CD14-positive monocyte (primary cell): ENCODE measurements around the gene GTSF1L. TPM values are rescaled to one million over a fixed set of nuclear protein-coding genes. Genes with fewer than 3 reads are reported as not detected.

ENCODE experiments used
- DNase-seq, 3 donors: peaks; one replicate each; pipeline ENCODE4 v3.0.0-alpha.2; 2011 to 2022
- H2AFZ ChIP-seq: 2 replicates; pipeline ENCODE4 v1.6.0; 2012; ENCODE audit warnings: mild to moderate bottlenecking, low read depth, low read length, inconsistent platforms; ENCODE audit not compliant: insufficient read depth, poor library complexity, severe bottlenecking
- H3K27ac ChIP-seq, 2 donors: 1 replicate in 1 of 2; 2 replicates in 1 of 2; pipeline ENCODE4 v1.5.1; 2012 to 2013; ENCODE audit warnings: low read length in 2 of 2, control low read depth in 1 of 2, inconsistent platforms in 1 of 2, low read depth in 1 of 2, mild to moderate bottlenecking in 1 of 2
- H3K27me3 ChIP-seq, 2 donors: one replicate each; pipeline versions ENCODE4 v1.6.0 to v1.6.1; 2011 to 2013; ENCODE audit warnings: low read length in 2 of 2; ENCODE audit not compliant: control insufficient read depth in 2 of 2, insufficient read depth in 2 of 2
- H3K36me3 ChIP-seq, 2 donors: replicated peaks in 1 of 2; 1 replicate in 1 of 2; 2 replicates in 1 of 2; pipeline versions ENCODE4 v1.5.1 to v1.6.1; 2012 to 2013; ENCODE audit warnings: low read length in 2 of 2, control low read depth in 1 of 2, inconsistent platforms in 1 of 2, mild to moderate bottlenecking in 1 of 2; ENCODE audit not compliant: insufficient read depth in 2 of 2, control insufficient read depth in 1 of 2
- H3K4me1 ChIP-seq, 2 donors: 1 replicate in 1 of 2; 2 replicates in 1 of 2; pipeline versions ENCODE4 v1.5.1 to v1.6.1; 2012 to 2013; ENCODE audit warnings: low read length in 2 of 2, control low read depth in 1 of 2, inconsistent platforms in 1 of 2, mild to moderate bottlenecking in 1 of 2, moderate library complexity in 1 of 2; ENCODE audit not compliant: insufficient read depth in 2 of 2, control insufficient read depth in 1 of 2
- H3K4me2 ChIP-seq: replicated peaks from 2 replicates; pipeline ENCODE3; 2012; ENCODE audit warnings: low read length, moderate library complexity, mild to moderate bottlenecking; ENCODE audit not compliant: poor library complexity, severe bottlenecking; ENCODE audit errors: extremely low read depth
- H3K4me3 ChIP-seq, 3 experiments: fragments of 200-600 bp in 1 of 3; sonication (generic) in 1 of 3; replicated peaks in 1 of 3; 1 replicate in 2 of 3; 2 replicates in 1 of 3; pipeline ENCODE4 v1.5.1; 2011 to 2013; ENCODE audit warnings: low read length in 3 of 3, mild to moderate bottlenecking in 3 of 3, control low read depth in 2 of 3, low read depth in 2 of 3, inconsistent platforms in 1 of 3, moderate library complexity in 1 of 3
- H3K79me2 ChIP-seq: 2 replicates; pipeline ENCODE4 v1.6.0; 2012; ENCODE audit warnings: mild to moderate bottlenecking, control low read depth, inconsistent platforms, low read length, moderate library complexity; ENCODE audit not compliant: insufficient read depth
- H3K9ac ChIP-seq: 2 replicates; pipeline ENCODE4 v1.6.0; 2017; ENCODE audit warnings: low read length, mild to moderate bottlenecking; ENCODE audit not compliant: insufficient read depth, poor library complexity, severe bottlenecking
- H3K9me3 ChIP-seq, 2 donors: replicated peaks in 1 of 2; 1 replicate in 1 of 2; 2 replicates in 1 of 2; pipeline versions ENCODE4 v1.5.1 to v1.6.1; 2012 to 2013; ENCODE audit warnings: low read length in 2 of 2, control low read depth in 1 of 2; ENCODE audit not compliant: control insufficient read depth in 1 of 2, insufficient read depth in 1 of 2
- H4K20me1 ChIP-seq: 2 replicates; pipeline ENCODE4 v1.6.0; 2012; ENCODE audit warnings: mild to moderate bottlenecking, low read length, control low read depth, moderate library complexity; ENCODE audit not compliant: insufficient read depth
- H3K27ac Mint-ChIP-seq, 7 donors: one replicate each; pipeline ENCODE4 v1.8.0; 2020; ENCODE audit warnings: mild to moderate bottlenecking in 7 of 7, mixed read lengths in 7 of 7, moderate library complexity in 6 of 7, inconsistent platforms in 2 of 7
- H3K27me3 Mint-ChIP-seq, 3 donors: one replicate each; pipeline ENCODE4 v1.8.0; 2021 to 2022; ENCODE audit warnings: low read depth in 3 of 3, mild to moderate bottlenecking in 3 of 3, mixed read lengths in 3 of 3, moderate library complexity in 3 of 3, inconsistent platforms in 1 of 3
- H3K36me3 Mint-ChIP-seq, 2 donors: one replicate each; pipeline ENCODE4 v1.8.0; 2020; ENCODE audit warnings: mixed read lengths in 2 of 2, inconsistent platforms in 1 of 2, mild to moderate bottlenecking in 1 of 2
- H3K4me1 Mint-ChIP-seq: one replicate; pipeline ENCODE4 v1.8.0; 2020; ENCODE audit warnings: mild to moderate bottlenecking, mixed read lengths
- H3K4me3 Mint-ChIP-seq, 2 donors: one replicate each; pipeline ENCODE4 v1.8.0; 2020; ENCODE audit warnings: mild to moderate bottlenecking in 2 of 2, mixed read lengths in 2 of 2, moderate library complexity in 1 of 2
- H3K9me3 Mint-ChIP-seq, 7 donors: one replicate each; pipeline ENCODE4 v1.8.0; 2020 to 2022; ENCODE audit warnings: mixed read lengths in 7 of 7, mild to moderate bottlenecking in 6 of 7, moderate library complexity in 6 of 7, inconsistent platforms in 2 of 7
- WGBS: methylation state at CpG from one replicate; pipeline ENCODE4 v1.1.5; 2013; ENCODE audit warnings: missing lambda C conversion rate; ENCODE audit not compliant: insufficient coverage; 5-methylcytosine and 5-hydroxymethylcytosine counted together
- intact Hi-C, 2 donors: fragments of 100-400 bp; cut with micrococcal nuclease; formaldehyde crosslinking; loops; one replicate each; pipeline versions ENCODE4 v1.15.0 to v1.15.1; 2023
- polyA plus RNA-seq, 3 donors: library from polyadenylated mRNA; depleted of rRNA in 1 of 3; unstranded in 2 of 3; stranded (reverse) in 1 of 3; fragments of 300-500 nt in 2 of 3; fragments of >200 nt in 1 of 3; fragmentation: Illumina TruSeq in 2 of 3; gene quantifications; 1 replicate in 2 of 3; 2 replicates in 1 of 3; pipeline ENCODE4 v1.2.3, GENCODE V29; 2012 to 2021
- TF ChIP-seq, protein P1 (sequence below): fragments of 200-600 bp; IDR thresholded peaks from one replicate; pipeline ENCODE4 v1.8.0; 2022; ENCODE audit warnings: antibody characterized with exemption, mild to moderate bottlenecking

GTSF1L gene
- polyA plus RNA-seq, 3 donors, result not detected

DNA sequence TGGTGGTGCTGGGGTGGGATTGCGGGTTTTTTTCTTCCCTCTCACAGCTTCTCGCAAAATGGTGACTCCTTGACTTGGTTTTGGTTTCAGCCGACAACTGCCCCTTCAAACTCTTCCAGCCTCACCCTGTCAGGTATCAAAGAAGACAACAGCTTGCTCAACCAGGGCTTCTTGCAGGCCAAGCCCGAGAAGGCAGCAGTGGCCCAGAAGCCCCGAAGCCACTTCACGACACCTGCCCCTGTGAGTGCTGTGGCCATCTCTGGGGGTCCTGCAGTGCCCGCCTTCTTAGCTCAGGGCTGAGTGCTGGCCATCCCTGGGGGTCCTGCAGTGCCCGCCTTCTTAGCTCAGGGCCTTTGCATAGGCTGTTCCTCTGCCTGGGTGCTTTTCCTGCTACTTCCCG is 11.8 kb downstream of the GTSF1L start:
- H3K27ac Mint-ChIP-seq, result peak overlapping the region in 1 of 7 donors; percentile 41
- Histone ChIP-seq H3K9ac (no peak overlapping the region), H3K27me3 (no peaks in the 10 kb centered on the region), H3K79me2 (no peaks in the 10 kb centered on the region), H3K36me3 (peaks cover 12 to 26% of the 10 kb centered on the region in 2 donors), H3K27ac (no peak overlapping the region), H3K9me3 (no peaks in the 10 kb centered on the region), H3K4me3 (no peak overlapping the region), H3K4me1 (no peaks in the 10 kb centered on the region), H4K20me1 (no peaks in the 10 kb centered on the region), H2AFZ (no peak overlapping the region), H3K4me2 (no peak overlapping the region)
- no peaks in the 10 kb centered on the region for H3K4me1 Mint-ChIP-seq
- H3K4me3 Mint-ChIP-seq, result no peak overlapping the region
- no peaks in the 10 kb centered on the region for H3K27me3 Mint-ChIP-seq
- WGBS, result 96% methylated on average over 9 of the region's 9 CpGs
- H3K9me3 Mint-ChIP-seq, result peaks cover 2 to 10% (median 6%) of the 10 kb centered on the region in 7 donors
- TF ChIP-seq, protein P1, sequence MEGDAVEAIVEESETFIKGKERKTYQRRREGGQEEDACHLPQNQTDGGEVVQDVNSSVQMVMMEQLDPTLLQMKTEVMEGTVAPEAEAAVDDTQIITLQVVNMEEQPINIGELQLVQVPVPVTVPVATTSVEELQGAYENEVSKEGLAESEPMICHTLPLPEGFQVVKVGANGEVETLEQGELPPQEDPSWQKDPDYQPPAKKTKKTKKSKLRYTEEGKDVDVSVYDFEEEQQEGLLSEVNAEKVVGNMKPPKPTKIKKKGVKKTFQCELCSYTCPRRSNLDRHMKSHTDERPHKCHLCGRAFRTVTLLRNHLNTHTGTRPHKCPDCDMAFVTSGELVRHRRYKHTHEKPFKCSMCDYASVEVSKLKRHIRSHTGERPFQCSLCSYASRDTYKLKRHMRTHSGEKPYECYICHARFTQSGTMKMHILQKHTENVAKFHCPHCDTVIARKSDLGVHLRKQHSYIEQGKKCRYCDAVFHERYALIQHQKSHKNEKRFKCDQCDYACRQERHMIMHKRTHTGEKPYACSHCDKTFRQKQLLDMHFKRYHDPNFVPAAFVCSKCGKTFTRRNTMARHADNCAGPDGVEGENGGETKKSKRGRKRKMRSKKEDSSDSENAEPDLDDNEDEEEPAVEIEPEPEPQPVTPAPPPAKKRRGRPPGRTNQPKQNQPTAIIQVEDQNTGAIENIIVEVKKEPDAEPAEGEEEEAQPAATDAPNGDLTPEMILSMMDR, result no peak
- intact Hi-C loops, result no loop called here
- peaks cover 44 to 67% of the 10 kb centered on the region in 2 donors for H3K36me3 Mint-ChIP-seq
- DNase-seq, result no peak

DNA sequence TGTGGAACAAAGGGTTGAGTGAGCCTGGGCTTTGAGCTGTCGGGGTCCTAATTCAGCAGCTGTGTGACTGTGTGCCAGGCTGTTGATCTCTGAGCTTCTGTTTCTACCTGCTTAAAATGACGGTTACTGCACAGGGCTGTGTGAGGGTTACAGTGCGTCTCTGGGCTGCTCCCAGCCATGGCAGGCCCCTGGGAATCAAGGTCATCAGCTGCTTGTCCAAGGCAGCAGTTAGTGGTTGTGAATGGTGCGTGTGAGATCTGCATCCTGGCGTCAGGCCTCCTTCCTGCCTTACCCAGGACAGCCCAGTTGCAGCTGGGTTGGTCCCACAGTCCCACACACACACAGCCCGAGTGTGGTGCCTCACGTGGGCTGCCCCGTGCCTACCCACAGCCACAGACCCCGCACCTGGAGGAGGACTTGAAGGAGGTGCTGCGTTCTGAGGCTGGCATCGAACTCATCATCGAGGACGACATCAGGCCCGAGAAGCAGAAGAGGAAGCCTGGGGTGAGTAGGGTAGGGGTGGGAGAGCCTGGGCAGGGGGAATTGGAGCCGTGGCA is 15.6 kb downstream of the GTSF1L start:
- peaks cover 0 to 2% (median 0%) of the 10 kb centered on the region in 7 donors for H3K9me3 Mint-ChIP-seq
- Histone ChIP-seq H2AFZ (no peak overlapping the region), H3K9ac (no peak overlapping the region), H3K4me2 (no peak overlapping the region), H4K20me1 (no peaks in the 10 kb centered on the region), H3K9me3 (no peaks in the 10 kb centered on the region), H3K4me3 (no peak overlapping the region), H3K36me3 (peaks cover 19 to 46% of the 10 kb centered on the region in 2 donors), H3K79me2 (no peaks in the 10 kb centered on the region), H3K27me3 (no peaks in the 10 kb centered on the region), H3K27ac (no peak overlapping the region), H3K4me1 (no peaks in the 10 kb centered on the region)
- H3K36me3 Mint-ChIP-seq, result peaks cover 53 to 68% of the 10 kb centered on the region in 2 donors
- DNase-seq, result no peak
- 94% methylated on average over 10 of the region's 15 CpGs for WGBS
- intact Hi-C loops, result no loop called here
- peak overlapping the region in 1 of 7 donors; percentile 12 for H3K27ac Mint-ChIP-seq
- TF ChIP-seq, protein P1, result no peak
- H3K27me3 Mint-ChIP-seq, result no peaks in the 10 kb centered on the region
- no peaks in the 10 kb centered on the region for H3K4me1 Mint-ChIP-seq
- H3K4me3 Mint-ChIP-seq, result no peak overlapping the region
